OCI-LY7 (cell line): ENCODE results near the gene EME1. TPM values are rescaled to one million over a fixed set of nuclear protein-coding genes. Genes with fewer than 3 reads are reported as not detected.

Experiments used
- BruUV-seq: library from RNA; stranded (reverse); fragments of 400-500 nt; replicated peaks from 2 replicates; lab custom pipeline; 2021; lab: Mats Ljungman, UMichigan
- CTCF ChIA-PET: fragments of 300-600 bp; sonication (Branson Sonifier 250); formaldehyde crosslinking; loops from one replicate; lab custom pipeline; 2022; ENCODE audit warnings: antibody characterized with exemption; ENCODE audit not compliant: unreplicated experiment; lab: Charles Lee
- POLR2A ChIA-PET: fragments of 300-600 bp; sonication (Branson Sonifier 250); formaldehyde crosslinking; loops from one replicate; lab custom pipeline; 2022; ENCODE audit warnings: antibody characterized with exemption; lab: Charles Lee
- DNase-seq: peaks from one replicate; pipeline ENCODE4 v3.0.0-alpha.2; 2015; ENCODE audit warnings: low spot score
- H2AFZ ChIP-seq: fragments of 200-600 bp; sonication (generic), shearing (Covaris generic); 2 replicates; pipeline ENCODE4 v1.6.1; 2014; ENCODE audit warnings: mild to moderate bottlenecking, antibody characterized with exemption, low read length, moderate library complexity
- H3K27ac ChIP-seq: fragments of 200-600 bp; sonication (generic); 2 replicates; pipeline ENCODE4 v1.5.1; 2014; ENCODE audit warnings: mixed run types, low read depth, mild to moderate bottlenecking, moderate library complexity, low read length, inconsistent platforms; ENCODE audit not compliant: poor library complexity, severe bottlenecking
- H3K36me3 ChIP-seq: fragments of 200-600 bp; sonication (generic); 2 replicates; pipeline ENCODE4 v1.6.1; 2014; ENCODE audit warnings: mild to moderate bottlenecking, antibody characterized with exemption, low read length, moderate library complexity, mixed read lengths; ENCODE audit not compliant: insufficient read depth
- H3K4me1 ChIP-seq: fragments of 200-600 bp; sonication (generic); 2 replicates; pipeline ENCODE4 v1.5.1; 2014; ENCODE audit warnings: mild to moderate bottlenecking, low read length; ENCODE audit not compliant: insufficient read depth, poor library complexity, severe bottlenecking
- H3K4me2 ChIP-seq: fragments of 200-600 bp; sonication (generic); 2 replicates; pipeline ENCODE4 v1.6.1; 2014; ENCODE audit warnings: mild to moderate bottlenecking, low read length
- H3K4me3 ChIP-seq: fragments of 200-600 bp; sonication (generic); 2 replicates; pipeline ENCODE4 v1.5.1; 2014; ENCODE audit warnings: mild to moderate bottlenecking, low read depth, low read length; ENCODE audit not compliant: poor library complexity, severe bottlenecking
- H3K79me2 ChIP-seq: fragments of 200-600 bp; sonication (generic); 2 replicates; pipeline ENCODE4 v1.6.1; 2016; ENCODE audit warnings: low read depth, mild to moderate bottlenecking, low read length, moderate library complexity, mixed read lengths; ENCODE audit not compliant: insufficient read depth
- H3K9me2 ChIP-seq: fragments of 200-600 bp; sonication (generic); 2 replicates; pipeline ENCODE4 v1.6.1; 2016; ENCODE audit warnings: mild to moderate bottlenecking, low read length, mixed read lengths; ENCODE audit not compliant: insufficient read depth
- H3K9me3 ChIP-seq: fragments of 200-600 bp; sonication (generic); 2 replicates; pipeline ENCODE4 v1.6.1; 2014; ENCODE audit warnings: mild to moderate bottlenecking, mixed run types, low read length, mixed read lengths
- H4K20me1 ChIP-seq: fragments of 200-600 bp; sonication (generic); 2 replicates; pipeline ENCODE4 v1.6.1; 2014; ENCODE audit warnings: mild to moderate bottlenecking, antibody characterized with exemption, low read length, moderate library complexity, mixed read lengths; ENCODE audit not compliant: insufficient read depth
- CTCF ChIP-seq: fragments of 200-600 bp; sonication (generic); conservative IDR thresholded peaks from 2 replicates; pipeline ENCODE4 v1.5.1; 2014; ENCODE audit warnings: mild to moderate bottlenecking, antibody characterized with exemption, low read length, moderate library complexity, mixed read lengths
- EZH2phosphoT487 ChIP-seq: fragments of 200-600 bp; sonication (generic); IDR thresholded peaks from 2 replicates; pipeline ENCODE4 v1.6.1; 2018; ENCODE audit warnings: low read depth, borderline replicate concordance, mild to moderate bottlenecking, mixed run types, antibody characterized with exemption, low read length, moderate library complexity, mixed read lengths
- intact Hi-C: fragments of 100-400 bp; cut with micrococcal nuclease; formaldehyde crosslinking; loops from one replicate; pipeline ENCODE4 v1.10.0; 2022; ENCODE audit not compliant: unreplicated experiment
- total RNA-seq, 2 experiments: library from RNA; depleted of rRNA in 1 of 2; stranded (reverse); fragments of >200 nt in 1 of 2; shearing (Covaris generic) in 1 of 2; gene quantifications; 2 replicates each; pipeline ENCODE4 v1.2.3, GENCODE V29; 2014 to 2022

EME1 gene
- total RNA-seq, 2 experiments from 2014 or later: 25.2 to 34.2 TPM

GRCh38 chr17:50364061-50364458 is 9.0 kb upstream of the EME1 start:
- peaks cover 4% of the 10 kb centered on the region for H3K4me1 ChIP-seq
- no peaks in the 10 kb centered on the region for H3K9me3 ChIP-seq
- H4K20me1 ChIP-seq: no peaks in the 10 kb centered on the region
- no TSS peak for BruUV-seq
- H3K4me3 ChIP-seq: no peak overlapping the region
- H3K36me3 ChIP-seq: peaks cover 50% of the 10 kb centered on the region
- H3K4me2 ChIP-seq: no peak overlapping the region
- H3K9me2 ChIP-seq: no peaks in the 10 kb centered on the region
- ChIA-PET POLR2A (no interaction called here), CTCF (no interaction called here)
- intact Hi-C loops: no loop called here
- no peak overlapping the region for H3K27ac ChIP-seq
- DNase-seq: no peak
- TF ChIP-seq CTCF (no peak), EZH2phosphoT487 (no peak)
- H2AFZ ChIP-seq: no peak overlapping the region
- no peaks in the 10 kb centered on the region for H3K79me2 ChIP-seq

GRCh38 chr17:50364715-50365114 is 8.3 kb upstream of the EME1 start:
- Histone ChIP-seq H3K9me2 (no peaks in the 10 kb centered on the region), H3K4me2 (no peak overlapping the region), H3K36me3 (peaks cover 50% of the 10 kb centered on the region), H4K20me1 (no peaks in the 10 kb centered on the region), H2AFZ (no peak overlapping the region), H3K27ac (no peak overlapping the region), H3K79me2 (no peaks in the 10 kb centered on the region), H3K4me1 (peaks cover 4% of the 10 kb centered on the region), H3K9me3 (no peaks in the 10 kb centered on the region), H3K4me3 (no peak overlapping the region)
- CTCF ChIA-PET: no interaction called here
- BruUV-seq: no TSS peak
- DNase-seq: no peak
- intact Hi-C loops: no loop called here
- POLR2A ChIA-PET: no interaction called here
- TF ChIP-seq EZH2phosphoT487 (no peak), CTCF (no peak)

- Histone ChIP-seq H3K9me2 (no peaks in the 10 kb centered on the region), H2AFZ (no peak overlapping the region), H3K4me3 (no peak overlapping the region), H3K27ac (no peak overlapping the region), H3K36me3 (peaks cover 53% of the 10 kb centered on the region), H3K9me3 (no peaks in the 10 kb centered on the region), H4K20me1 (no peaks in the 10 kb centered on the region), H3K79me2 (no peaks in the 10 kb centered on the region), H3K4me1 (peaks cover 4% of the 10 kb centered on the region), H3K4me2 (no peak overlapping the region)
- CTCF ChIA-PET: interaction anchor here (0.5 kb wide), 1 partner anchor 21 kb away, joined by 3 read pairs; no protein-coding TSS in a partner anchor
- intact Hi-C loops: no loop called here
- POLR2A ChIA-PET: interaction anchor here (0.9 kb wide), 1 partner anchor 9 kb away, joined by 3 read pairs; no protein-coding TSS in a partner anchor
- TF ChIP-seq EZH2phosphoT487 (no peak), CTCF (no peak)
- DNase-seq: no peak
- BruUV-seq: no TSS peak
These were observed 7.9 kb upstream of the EME1 start for GRCh38 chr17:50365165-50365564.
